Measurements from ENCODE around the gene PUM2. TPM values are rescaled to one million over a fixed set of nuclear protein-coding genes. Genes with fewer than 3 reads are reported as not detected.
"Not testable (repeated sequence)": the region's sequence is repeated elsewhere in the genome, so short reads cannot be mapped to it uniquely, and the experiment has no call there.

PUM2 gene
- total and polyA plus RNA-seq, 2 donors = 48.6 to 128 TPM

- H3K27ac ChIP-seq (ENCODE audit: low read depth) = no peak overlapping the region
- H3K4me1 ChIP-seq (ENCODE audit: insufficient read depth) = no peaks in the 10 kb centered on the region
- H3K4me3 ChIP-seq (ENCODE audit: low read depth, low read length) = no peak overlapping the region
- 68% methylated on average over 8 of the region's 8 CpGs for WGBS
- no peak for DNase-seq (ENCODE audit: extremely low spot score)
- no peaks in the 10 kb centered on the region for H3K36me3 ChIP-seq (ENCODE audit: insufficient read depth)
Measured at GRCh38 chr2:20378341-20378740, 27.7 kb upstream of the PUM2 start.

GRCh38 chr2:20377741-20378140 is 27.1 kb upstream of the PUM2 start:
- DNase-seq (ENCODE audit: extremely low spot score) = no peak
- 71% methylated on average over 4 of the region's 4 CpGs for WGBS
- no peak overlapping the region for H3K27ac ChIP-seq (ENCODE audit: low read depth)
- H3K36me3 ChIP-seq (ENCODE audit: insufficient read depth) = no peaks in the 10 kb centered on the region
- no peak overlapping the region for H3K4me3 ChIP-seq (ENCODE audit: low read depth, low read length)
- H3K4me1 ChIP-seq (ENCODE audit: insufficient read depth) = no peaks in the 10 kb centered on the region

GRCh38 chr2:20374982-20375381 is 24.3 kb upstream of the PUM2 start:
- not testable (repeated sequence) for H3K27ac ChIP-seq (ENCODE audit: low read depth); H3K4me1 ChIP-seq (ENCODE audit: insufficient read depth); DNase-seq (ENCODE audit: extremely low spot score); H3K4me3 ChIP-seq (ENCODE audit: low read depth, low read length); H3K36me3 ChIP-seq (ENCODE audit: insufficient read depth)
- WGBS = 86% methylated on average over 12 of the region's 13 CpGs

GRCh38 chr2:20372896-20373640 is 22.4 kb upstream of the PUM2 start:
- Histone ChIP-seq H3K36me3 (ENCODE audit: insufficient read depth) (no peaks in the 10 kb centered on the region), H3K4me3 (ENCODE audit: low read depth, low read length) (no peak overlapping the region)
- 51% methylated on average over 3 of the region's 3 CpGs for WGBS

GRCh38 chr2:20371323-20372025 is 20.8 kb upstream of the PUM2 start:
- H3K4me3 ChIP-seq (ENCODE audit: low read depth, low read length) = no peak overlapping the region
- H3K27ac ChIP-seq (ENCODE audit: low read depth) = no peak overlapping the region
- no peak for DNase-seq (ENCODE audit: extremely low spot score)
- 47% methylated on average over 4 of the region's 4 CpGs for WGBS
- H3K36me3 ChIP-seq (ENCODE audit: insufficient read depth) = no peaks in the 10 kb centered on the region
- H3K4me1 ChIP-seq (ENCODE audit: insufficient read depth) = no peaks in the 10 kb centered on the region

More at GRCh38 chr2:20372896-20373640, 22.4 kb upstream of the PUM2 start:
- DNase-seq (ENCODE audit: extremely low spot score) = no peak
- Histone ChIP-seq H3K27ac (ENCODE audit: low read depth) (no peak overlapping the region), H3K4me1 (ENCODE audit: insufficient read depth) (no peaks in the 10 kb centered on the region)

GRCh38 chr2:20370191-20370590 is 19.5 kb upstream of the PUM2 start:
- 73% methylated on average over 5 of the region's 5 CpGs for WGBS
- Histone ChIP-seq H3K4me3 (ENCODE audit: low read depth, low read length) (no peak overlapping the region), H3K36me3 (ENCODE audit: insufficient read depth) (no peaks in the 10 kb centered on the region), H3K4me1 (ENCODE audit: insufficient read depth) (no peaks in the 10 kb centered on the region), H3K27ac (ENCODE audit: low read depth) (no peak overlapping the region)
- DNase-seq (ENCODE audit: extremely low spot score) = peak; percentile 70

- Histone ChIP-seq H3K4me3 (ENCODE audit: low read depth, low read length) (no peak overlapping the region), H3K36me3 (ENCODE audit: insufficient read depth) (no peaks in the 10 kb centered on the region), H3K4me1 (ENCODE audit: insufficient read depth) (no peaks in the 10 kb centered on the region), H3K27ac (ENCODE audit: low read depth) (no peak overlapping the region)
- WGBS = 76% methylated on average over 9 of the region's 9 CpGs
- no peak for DNase-seq (ENCODE audit: extremely low spot score)
Measured at GRCh38 chr2:20369366-20369765, 18.7 kb upstream of the PUM2 start.

GRCh38 chr2:20368706-20369105 is 18.1 kb upstream of the PUM2 start:
- 79% methylated on average over 3 of the region's 3 CpGs for WGBS
- Histone ChIP-seq H3K36me3 (ENCODE audit: insufficient read depth) (no peaks in the 10 kb centered on the region), H3K4me1 (ENCODE audit: insufficient read depth) (no peaks in the 10 kb centered on the region), H3K27ac (ENCODE audit: low read depth) (no peak overlapping the region), H3K4me3 (ENCODE audit: low read depth, low read length) (no peak overlapping the region)
- no peak for DNase-seq (ENCODE audit: extremely low spot score)

GRCh38 chr2:20367929-20368328 is 17.3 kb upstream of the PUM2 start:
- H3K27ac ChIP-seq (ENCODE audit: low read depth); H3K36me3 ChIP-seq (ENCODE audit: insufficient read depth); H3K4me1 ChIP-seq (ENCODE audit: insufficient read depth); DNase-seq (ENCODE audit: extremely low spot score); H3K4me3 ChIP-seq (ENCODE audit: low read depth, low read length): not testable (repeated sequence)
- whole genome bisulfite sequencing = 94% methylated on average over 3 of the region's 3 CpGs

GRCh38 chr2:20366672-20367116 is 16.1 kb upstream of the PUM2 start:
- 83% methylated on average over 2 of the region's 2 CpGs for WGBS

GRCh38 chr2:20365249-20365817 is 14.7 kb upstream of the PUM2 start:
- no peaks in the 10 kb centered on the region for H3K4me1 ChIP-seq (ENCODE audit: insufficient read depth)
- H3K4me3 ChIP-seq (ENCODE audit: low read depth, low read length) = no peak overlapping the region
- 88% methylated on average over 7 of the region's 7 CpGs for WGBS
- no peaks in the 10 kb centered on the region for H3K36me3 ChIP-seq (ENCODE audit: insufficient read depth)
- DNase-seq (ENCODE audit: extremely low spot score) = no peak
- H3K27ac ChIP-seq (ENCODE audit: low read depth) = no peak overlapping the region

More at GRCh38 chr2:20366672-20367116, 16.1 kb upstream of the PUM2 start:
- DNase-seq (ENCODE audit: extremely low spot score) = no peak
- Histone ChIP-seq H3K4me1 (ENCODE audit: insufficient read depth) (no peaks in the 10 kb centered on the region), H3K4me3 (ENCODE audit: low read depth, low read length) (no peak overlapping the region), H3K27ac (ENCODE audit: low read depth) (no peak overlapping the region), H3K36me3 (ENCODE audit: insufficient read depth) (no peaks in the 10 kb centered on the region)

- Histone ChIP-seq H3K4me1 (ENCODE audit: insufficient read depth) (no peaks in the 10 kb centered on the region), H3K27ac (ENCODE audit: low read depth) (no peak overlapping the region), H3K36me3 (ENCODE audit: insufficient read depth) (no peaks in the 10 kb centered on the region), H3K4me3 (ENCODE audit: low read depth, low read length) (no peak overlapping the region)
- 85% methylated on average over 5 of the region's 5 CpGs for WGBS
- DNase-seq (ENCODE audit: extremely low spot score) = no peak
Measured at GRCh38 chr2:20363578-20363977, 12.9 kb upstream of the PUM2 start.

- Histone ChIP-seq H3K4me1 (ENCODE audit: insufficient read depth) (no peaks in the 10 kb centered on the region), H3K36me3 (ENCODE audit: insufficient read depth) (no peaks in the 10 kb centered on the region), H3K27ac (ENCODE audit: low read depth) (no peak overlapping the region), H3K4me3 (ENCODE audit: low read depth, low read length) (no peak overlapping the region)
- 94% methylated on average over 5 of the region's 5 CpGs for WGBS
- no peak for DNase-seq (ENCODE audit: extremely low spot score)
Measured at GRCh38 chr2:20362701-20363435, 12.2 kb upstream of the PUM2 start.

All from urinary bladder (tissue), 4 donors.